OCI-LY7 (cell line): ENCODE measurements around the gene RAPH1. TPM values are rescaled to one million over a fixed set of nuclear protein-coding genes. Genes with fewer than 3 reads are reported as not detected.
A peak's percentile ranks its signal among the peaks of the same experiment; 100 is the strongest.
"Not testable (repeated sequence)": the region's sequence is repeated elsewhere in the genome, so short reads cannot be mapped to it uniquely, and the experiment has no call there.

Experiments used
- BruUV-seq: library from RNA; stranded (reverse); fragments of 400-500 nt; replicated peaks from 2 replicates; lab custom pipeline; 2021; lab: Mats Ljungman, UMichigan
- CTCF ChIA-PET: fragments of 300-600 bp; sonication (Branson Sonifier 250); formaldehyde crosslinking; loops from one replicate; lab custom pipeline; 2022; ENCODE audit warnings: antibody characterized with exemption; ENCODE audit not compliant: unreplicated experiment; lab: Charles Lee
- POLR2A ChIA-PET: fragments of 300-600 bp; sonication (Branson Sonifier 250); formaldehyde crosslinking; loops from one replicate; lab custom pipeline; 2022; ENCODE audit warnings: antibody characterized with exemption; lab: Charles Lee
- DNase-seq: peaks from one replicate; pipeline ENCODE4 v3.0.0-alpha.2; 2015; ENCODE audit warnings: low spot score
- H2AFZ ChIP-seq: fragments of 200-600 bp; sonication (generic), shearing (Covaris generic); 2 replicates; pipeline ENCODE4 v1.6.1; 2014; ENCODE audit warnings: mild to moderate bottlenecking, antibody characterized with exemption, low read length, moderate library complexity
- H3K27ac ChIP-seq: fragments of 200-600 bp; sonication (generic); 2 replicates; pipeline ENCODE4 v1.5.1; 2014; ENCODE audit warnings: mixed run types, low read depth, mild to moderate bottlenecking, moderate library complexity, low read length, inconsistent platforms; ENCODE audit not compliant: poor library complexity, severe bottlenecking
- H3K36me3 ChIP-seq: fragments of 200-600 bp; sonication (generic); 2 replicates; pipeline ENCODE4 v1.6.1; 2014; ENCODE audit warnings: mild to moderate bottlenecking, antibody characterized with exemption, low read length, moderate library complexity, mixed read lengths; ENCODE audit not compliant: insufficient read depth
- H3K4me1 ChIP-seq: fragments of 200-600 bp; sonication (generic); 2 replicates; pipeline ENCODE4 v1.5.1; 2014; ENCODE audit warnings: mild to moderate bottlenecking, low read length; ENCODE audit not compliant: insufficient read depth, poor library complexity, severe bottlenecking
- H3K4me2 ChIP-seq: fragments of 200-600 bp; sonication (generic); 2 replicates; pipeline ENCODE4 v1.6.1; 2014; ENCODE audit warnings: mild to moderate bottlenecking, low read length
- H3K4me3 ChIP-seq: fragments of 200-600 bp; sonication (generic); 2 replicates; pipeline ENCODE4 v1.5.1; 2014; ENCODE audit warnings: mild to moderate bottlenecking, low read depth, low read length; ENCODE audit not compliant: poor library complexity, severe bottlenecking
- H3K79me2 ChIP-seq: fragments of 200-600 bp; sonication (generic); 2 replicates; pipeline ENCODE4 v1.6.1; 2016; ENCODE audit warnings: low read depth, mild to moderate bottlenecking, low read length, moderate library complexity, mixed read lengths; ENCODE audit not compliant: insufficient read depth
- H3K9me2 ChIP-seq: fragments of 200-600 bp; sonication (generic); 2 replicates; pipeline ENCODE4 v1.6.1; 2016; ENCODE audit warnings: mild to moderate bottlenecking, low read length, mixed read lengths; ENCODE audit not compliant: insufficient read depth
- H3K9me3 ChIP-seq: fragments of 200-600 bp; sonication (generic); 2 replicates; pipeline ENCODE4 v1.6.1; 2014; ENCODE audit warnings: mild to moderate bottlenecking, mixed run types, low read length, mixed read lengths
- H4K20me1 ChIP-seq: fragments of 200-600 bp; sonication (generic); 2 replicates; pipeline ENCODE4 v1.6.1; 2014; ENCODE audit warnings: mild to moderate bottlenecking, antibody characterized with exemption, low read length, moderate library complexity, mixed read lengths; ENCODE audit not compliant: insufficient read depth
- CTCF ChIP-seq: fragments of 200-600 bp; sonication (generic); conservative IDR thresholded peaks from 2 replicates; pipeline ENCODE4 v1.5.1; 2014; ENCODE audit warnings: mild to moderate bottlenecking, antibody characterized with exemption, low read length, moderate library complexity, mixed read lengths
- EZH2phosphoT487 ChIP-seq: fragments of 200-600 bp; sonication (generic); IDR thresholded peaks from 2 replicates; pipeline ENCODE4 v1.6.1; 2018; ENCODE audit warnings: low read depth, borderline replicate concordance, mild to moderate bottlenecking, mixed run types, antibody characterized with exemption, low read length, moderate library complexity, mixed read lengths
- intact Hi-C: fragments of 100-400 bp; cut with micrococcal nuclease; formaldehyde crosslinking; loops from one replicate; pipeline ENCODE4 v1.10.0; 2022; ENCODE audit not compliant: unreplicated experiment
- total RNA-seq, 2 experiments: library from RNA; depleted of rRNA in 1 of 2; stranded (reverse); fragments of >200 nt in 1 of 2; shearing (Covaris generic) in 1 of 2; gene quantifications; 2 replicates each; pipeline ENCODE4 v1.2.3, GENCODE V29; 2014 to 2022

RAPH1 gene
- total RNA-seq, 2 experiments from 2014 or later = 4.0 to 21.5 TPM

- H3K36me3 ChIP-seq, H4K20me1 ChIP-seq, BruUV-seq, H2AFZ ChIP-seq, H3K4me2 ChIP-seq, H3K9me2 ChIP-seq, H3K4me3 ChIP-seq, H3K27ac ChIP-seq, DNase-seq, H3K79me2 ChIP-seq, intact Hi-C loops: not testable (repeated sequence)
- ChIA-PET POLR2A (interaction anchor here (0.6 kb wide), 1 partner anchor 202 kb away, joined by 5 read pairs; no protein-coding TSS in a partner anchor), CTCF (interaction anchor here (0.5 kb wide), 1 partner anchor 343 kb away, joined by 3 read pairs; no protein-coding TSS in a partner anchor)
- 0 out of 2 replicates have a peak, but pooled peaks cover 19% of the 10 kb centered on the region for H3K9me3 ChIP-seq
- H3K4me1 ChIP-seq = peaks cover 14% of the 10 kb centered on the region
Measured at GRCh38 chr2:203538237-203538636, 3.1 kb upstream of the RAPH1 start.

- peaks cover 27% of the 10 kb centered on the region for H3K79me2 ChIP-seq
- H3K4me3 ChIP-seq, H3K4me2 ChIP-seq, H3K27ac ChIP-seq, BruUV-seq, H3K9me2 ChIP-seq, CTCF ChIA-PET, DNase-seq, H4K20me1 ChIP-seq, H2AFZ ChIP-seq, H3K36me3 ChIP-seq, intact Hi-C loops: not testable (repeated sequence)
- POLR2A ChIA-PET = interaction anchor here (0.7 to 1.4 kb wide), 2 partner anchors 34 to 172 kb away, joined by 3 read pairs; no protein-coding TSS in a partner anchor
- peaks cover 30% of the 10 kb centered on the region for H3K4me1 ChIP-seq
- 0 out of 2 replicates have a peak, but pooled peaks cover 19% of the 10 kb centered on the region for H3K9me3 ChIP-seq
Measured at GRCh38 chr2:203536586-203536951, 1.5 kb upstream of the RAPH1 start.

GRCh38 chr2:203535784-203536585 is 884 bp upstream of the RAPH1 start:
- Histone ChIP-seq H3K79me2 (peaks cover 32% of the 10 kb centered on the region), H3K9me3 (0 out of 2 replicates have a peak, but pooled peaks cover 19% of the 10 kb centered on the region), H3K4me3 (peak overlapping the region; percentile 64), H3K27ac (peak overlapping the region; percentile 35), H3K4me1 (peaks cover 31% of the 10 kb centered on the region), H3K36me3 (peaks cover 4% of the 10 kb centered on the region), H4K20me1 (no peaks in the 10 kb centered on the region; the same call in 1 of the 2 replicates), H3K4me2 (peak overlapping the region; percentile 69), H3K9me2 (no peaks in the 10 kb centered on the region), H2AFZ (peak overlapping the region; percentile 68; the same call in 1 of the 2 replicates)
- ChIA-PET CTCF (no interaction called here), POLR2A (interaction anchor here (0.7 to 1.4 kb wide), 2 partner anchors 34 to 172 kb away, joined by 3 read pairs; no protein-coding TSS in a partner anchor)
- intact Hi-C loops = loop anchor here (1.0 to 2.0 kb wide), 2 partner anchors 47 to 115 kb away; no protein-coding TSS in a partner anchor
- BruUV-seq = no TSS peak
- no peak for DNase-seq
- TF ChIP-seq CTCF (no peak), EZH2phosphoT487 (no peak)
